Fibroblast of the aortic adventitia (primary cell): Measurements from ENCODE around the gene CHKA. TPM values are rescaled to one million over a fixed set of nuclear protein-coding genes. Genes with fewer than 3 reads are reported as not detected.

Experiments used
- DNase-seq: peaks from one replicate; pipeline ENCODE4 v3.0.0-alpha.2; 2010; ENCODE audit warnings: low read depth
- H3K4me3 ChIP-seq: 2 replicates; pipeline ENCODE4 v1.5.1; 2011; ENCODE audit warnings: low read depth, mild to moderate bottlenecking, control low read depth, low read length, moderate library complexity
- CTCF ChIP-seq: IDR thresholded peaks from 2 replicates; pipeline ENCODE4 v1.5.1; 2011; ENCODE audit warnings: mild to moderate bottlenecking, low read length, control low read depth, inconsistent platforms; ENCODE audit not compliant: insufficient read depth
- total RNA-seq: library from RNA; depleted of rRNA; stranded (reverse); fragments of >200 nt; gene quantifications from 2 replicates; pipeline ENCODE4 v1.2.3, GENCODE V29; 2012; ENCODE audit warnings: low replicate concordance

The CHKA gene
- total RNA-seq, 1 donor, result 5.2 TPM

GRCh38 chr11:68143310-68143689 lies 22.1 kb upstream of the CHKA start:
- no peak overlapping the region for H3K4me3 ChIP-seq
- TF ChIP-seq CTCF, result no peak
- no peak for DNase-seq

- TF ChIP-seq CTCF, result no peak
- no peak for DNase-seq
- H3K4me3 ChIP-seq, result no peak overlapping the region
Measured at GRCh38 chr11:68142441-68143309, 21.5 kb upstream of the CHKA start.

GRCh38 chr11:68142028-68142412 lies 20.8 kb upstream of the CHKA start:
- DNase-seq, result no peak
- no peak overlapping the region for H3K4me3 ChIP-seq
- TF ChIP-seq CTCF, result no peak

DNA sequence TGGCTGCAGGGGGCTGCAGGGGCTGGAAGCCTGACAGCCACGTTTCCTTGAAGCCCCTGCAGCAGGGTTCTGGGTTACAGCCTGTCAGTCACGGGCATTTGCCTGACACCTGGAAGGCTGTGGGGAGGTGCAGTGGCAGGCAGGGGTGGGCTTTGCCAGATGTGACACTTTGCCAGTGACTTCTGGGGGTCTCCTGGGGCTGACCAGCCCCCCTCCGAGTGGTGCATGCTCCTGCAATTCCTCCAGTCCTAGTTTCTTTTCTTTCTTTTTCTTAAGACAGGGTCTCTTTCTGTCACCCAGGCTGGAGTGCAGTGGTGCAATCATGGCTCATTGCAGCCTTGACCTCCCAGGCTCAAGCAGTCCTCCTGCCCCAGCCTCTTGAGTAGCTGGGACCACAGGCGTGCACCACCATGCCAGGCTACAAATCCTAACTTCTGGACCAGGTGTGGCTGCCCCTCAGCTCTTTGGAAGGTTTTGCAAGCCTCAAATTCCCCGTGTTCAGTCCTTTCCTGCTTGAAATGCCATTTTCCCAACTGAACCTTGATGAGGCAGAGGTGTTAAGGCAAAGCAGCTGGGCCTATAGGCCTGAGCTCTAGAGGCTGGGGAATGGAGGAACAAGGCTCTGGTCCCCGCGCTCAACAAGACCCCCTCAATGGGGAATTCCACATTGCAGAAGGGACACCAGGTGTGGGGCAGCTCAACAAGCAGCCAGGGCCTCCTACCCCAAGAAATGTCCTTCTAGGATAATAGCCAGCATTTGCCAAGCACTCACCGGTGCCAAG lies 20.2 kb upstream of the CHKA start:
- no peak overlapping the region for H3K4me3 ChIP-seq
- no peak for DNase-seq
- TF ChIP-seq CTCF, result no peak

- no peak for TF ChIP-seq CTCF
- no peak for DNase-seq
- H3K4me3 ChIP-seq, result no peak overlapping the region
Measured at GRCh38 chr11:68140496-68141245, 19.5 kb upstream of the CHKA start.

GRCh38 chr11:68138237-68138636 lies 17.0 kb upstream of the CHKA start:
- no peak for TF ChIP-seq CTCF
- DNase-seq, result no peak
- no peak overlapping the region for H3K4me3 ChIP-seq
